GM19328 (cell line): Measurements from ENCODE around the gene HMMR.
A peak's percentile ranks its signal among the peaks of the same experiment; 100 is the strongest.

Source experiments
- ATAC-seq: cut with Tn5 transposase; IDR thresholded peaks from one replicate; pipeline ENCODE4 v1.9.1; 2021; ENCODE audit warnings: mild to moderate bottlenecking, moderate library complexity; ENCODE audit not compliant: unreplicated experiment

The HMMR gene

DNA sequence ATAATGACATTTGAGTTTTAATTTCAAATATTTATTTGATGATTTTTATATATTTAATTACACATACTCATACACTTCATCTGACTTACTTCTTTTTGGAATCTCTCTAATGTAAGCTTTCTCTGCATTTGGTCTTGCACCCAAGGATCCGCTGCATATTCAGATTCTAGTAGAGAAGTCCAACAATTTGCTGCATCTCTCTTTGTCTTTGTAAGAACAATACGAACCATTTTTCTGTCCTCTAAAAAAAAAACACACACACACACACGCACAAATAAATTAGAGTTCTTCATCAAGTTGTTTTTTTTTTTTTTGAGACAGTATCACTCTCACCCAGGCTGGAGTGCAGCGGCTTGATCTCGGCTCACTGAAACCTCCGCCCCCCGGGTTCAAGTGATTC is 3.6 kb upstream of the HMMR start:
- ATAC-seq = no peak

DNA sequence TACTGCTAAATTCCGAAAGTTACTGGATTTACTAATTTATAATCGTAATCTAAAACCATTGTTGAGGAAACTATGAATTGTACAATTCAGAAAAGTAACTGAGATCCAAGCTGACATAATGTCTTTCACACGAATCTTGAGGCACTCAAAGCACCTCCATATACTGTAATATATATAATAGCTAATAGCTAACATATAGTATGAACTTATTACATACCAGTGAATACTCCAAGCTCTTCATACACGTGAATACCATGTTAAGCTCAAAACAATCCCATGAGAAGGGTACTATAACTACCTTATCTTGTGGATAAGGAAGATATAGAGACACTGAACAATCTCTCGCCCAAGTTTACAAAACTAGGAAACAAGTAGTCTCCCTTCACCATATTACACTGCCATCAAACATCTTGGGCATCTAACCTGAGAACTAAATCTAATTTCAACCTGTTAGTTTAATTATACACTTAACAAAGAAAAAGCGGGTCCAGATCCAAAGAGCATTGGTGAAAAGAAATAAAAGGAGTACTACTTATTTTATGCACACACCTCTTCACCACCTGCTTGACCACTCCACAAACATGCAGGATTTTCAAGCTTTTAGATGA is 1.6 kb upstream of the HMMR start:
- no peak for ATAC-seq

DNA sequence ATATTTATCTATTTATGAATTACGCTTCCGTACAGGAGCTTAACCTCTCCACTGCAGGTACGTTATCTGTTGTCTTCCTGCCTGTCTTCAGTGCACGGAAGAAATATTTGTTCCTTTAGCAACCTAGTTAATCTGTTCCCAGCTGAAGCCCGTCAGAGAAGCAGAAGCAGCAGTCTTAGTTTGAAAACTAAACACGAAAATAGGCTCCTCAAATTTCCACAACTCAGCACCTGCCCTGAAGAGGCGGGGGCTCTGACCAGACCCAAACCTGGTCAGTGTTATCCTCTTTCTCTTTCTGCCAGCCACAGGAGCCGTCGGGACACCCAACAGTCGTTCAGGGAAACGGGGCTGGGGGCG is 992 bp upstream of the HMMR start:
- ATAC-seq = peak; percentile 1

DNA sequence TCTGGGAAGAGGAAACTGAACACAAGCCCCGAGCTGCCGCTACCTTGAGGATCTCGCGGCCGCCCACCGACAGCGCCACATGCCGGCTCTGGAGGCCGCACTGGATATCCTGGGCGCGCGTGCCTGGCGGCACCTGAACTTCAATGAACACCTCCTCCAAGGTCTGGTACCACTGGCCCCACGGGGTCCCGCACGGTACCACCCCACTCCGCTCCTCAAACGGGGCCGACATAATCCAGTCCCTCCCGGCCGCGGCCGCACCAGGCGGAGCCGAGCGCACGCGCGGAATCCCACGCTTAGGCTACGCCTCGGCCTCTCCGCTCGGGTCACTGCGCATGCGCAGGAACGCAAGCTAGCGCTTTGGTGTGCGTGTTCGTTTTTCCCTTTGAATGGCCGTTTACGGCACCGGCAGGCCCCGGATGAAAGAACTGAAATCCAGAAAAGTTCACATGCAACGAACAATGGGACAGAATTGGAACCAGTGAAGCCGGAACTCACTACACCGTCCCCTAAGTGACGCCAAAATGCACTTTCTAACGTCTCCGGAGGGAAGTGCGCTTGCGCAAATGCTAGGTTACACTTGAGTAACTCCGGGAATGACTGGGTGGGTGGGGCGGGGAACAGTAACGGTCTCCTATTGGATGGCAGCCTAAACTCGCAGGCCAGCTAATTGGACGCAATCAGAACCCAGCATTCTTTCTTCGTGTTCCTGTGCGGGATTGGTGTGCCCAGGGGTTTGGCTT is 442 bp upstream of the HMMR start, which contains the start of gene NUDCD2:
TSS of gene NUDCD2 (minus strand) at position 284 of the 743 bp plus-strand sequence. CDS start at position 232, 52 bp downstream.
- peak; percentile 78 for ATAC-seq

DNA sequence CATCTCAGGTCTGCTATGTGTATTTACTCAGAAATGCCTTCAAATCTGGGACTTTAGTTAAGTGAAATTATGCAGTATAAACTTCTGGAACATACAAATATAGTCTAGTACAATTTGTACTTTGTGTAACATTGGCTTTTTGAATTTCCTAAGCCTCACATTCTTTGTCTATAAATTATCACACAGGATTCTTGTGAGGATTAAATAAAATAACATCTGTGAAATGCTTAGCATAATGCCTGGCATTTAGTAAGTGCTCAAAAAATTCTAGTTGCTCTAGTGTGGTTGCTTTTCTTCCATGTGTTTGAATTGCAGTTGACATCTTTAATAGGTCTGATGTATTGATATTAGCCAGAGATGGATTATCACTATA is 2.6 kb downstream of the HMMR start:
- ATAC-seq = no peak

DNA sequence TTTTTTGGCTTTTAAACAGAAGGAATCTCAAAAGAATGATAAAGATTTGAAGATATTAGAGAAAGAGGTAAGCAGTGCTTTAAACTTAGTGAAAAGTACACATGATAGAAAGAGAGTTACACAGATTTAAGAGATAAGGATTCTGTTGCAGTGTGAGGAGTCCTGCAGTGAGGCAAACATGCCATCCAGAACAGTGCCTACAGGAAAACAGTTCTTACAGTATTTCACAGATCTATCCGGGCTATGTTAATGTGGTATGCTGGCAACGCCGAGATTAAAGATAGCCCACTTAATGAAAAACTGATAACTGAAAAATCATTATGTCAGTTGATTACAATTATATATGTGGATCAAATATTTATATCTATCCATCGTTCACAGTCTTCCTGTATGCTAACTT is 7.2 kb downstream of the HMMR start:
- ATAC-seq = no peak

DNA sequence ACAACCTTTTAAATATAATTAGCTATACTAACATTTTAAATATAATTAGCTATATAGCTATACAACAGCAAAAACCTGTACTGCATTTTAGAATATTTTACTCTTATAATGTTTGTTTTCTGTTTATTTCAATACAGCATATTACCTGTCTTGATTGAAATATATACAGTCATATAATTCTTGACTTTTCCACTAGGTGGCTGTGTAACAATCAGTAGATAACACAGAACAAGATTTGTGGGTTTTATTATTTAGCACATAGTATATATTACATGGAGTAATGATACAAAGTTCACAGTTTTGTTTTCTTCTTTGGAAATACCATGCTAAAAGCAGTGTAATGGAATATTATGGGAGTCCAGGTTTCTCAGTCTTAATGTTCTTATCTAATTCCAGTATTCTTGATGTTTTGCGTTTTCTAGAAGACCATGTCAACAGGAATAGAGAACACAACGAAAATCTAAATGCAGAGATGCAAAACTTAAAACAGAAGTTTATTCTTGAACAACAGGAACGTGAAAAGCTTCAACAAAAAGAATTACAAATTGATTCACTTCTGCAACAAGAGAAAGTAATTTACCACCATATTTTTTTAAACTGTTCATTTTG is 13.3 kb downstream of the HMMR start:
- ATAC-seq = no peak

DNA sequence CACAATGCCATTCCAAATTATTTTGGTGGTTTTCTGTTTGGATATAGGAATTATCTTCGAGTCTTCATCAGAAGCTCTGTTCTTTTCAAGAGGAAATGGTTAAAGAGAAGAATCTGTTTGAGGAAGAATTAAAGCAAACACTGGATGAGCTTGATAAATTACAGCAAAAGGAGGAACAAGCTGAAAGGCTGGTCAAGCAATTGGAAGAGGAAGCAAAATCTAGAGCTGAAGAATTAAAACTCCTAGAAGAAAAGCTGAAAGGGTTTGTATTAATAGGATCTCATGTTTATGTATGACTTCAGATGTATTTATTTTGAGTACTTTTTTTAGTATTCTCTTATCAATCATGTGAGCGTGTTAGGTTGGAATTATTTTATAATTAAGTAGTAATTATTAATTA is 15.0 kb downstream of the HMMR start:
- ATAC-seq = no peak

DNA sequence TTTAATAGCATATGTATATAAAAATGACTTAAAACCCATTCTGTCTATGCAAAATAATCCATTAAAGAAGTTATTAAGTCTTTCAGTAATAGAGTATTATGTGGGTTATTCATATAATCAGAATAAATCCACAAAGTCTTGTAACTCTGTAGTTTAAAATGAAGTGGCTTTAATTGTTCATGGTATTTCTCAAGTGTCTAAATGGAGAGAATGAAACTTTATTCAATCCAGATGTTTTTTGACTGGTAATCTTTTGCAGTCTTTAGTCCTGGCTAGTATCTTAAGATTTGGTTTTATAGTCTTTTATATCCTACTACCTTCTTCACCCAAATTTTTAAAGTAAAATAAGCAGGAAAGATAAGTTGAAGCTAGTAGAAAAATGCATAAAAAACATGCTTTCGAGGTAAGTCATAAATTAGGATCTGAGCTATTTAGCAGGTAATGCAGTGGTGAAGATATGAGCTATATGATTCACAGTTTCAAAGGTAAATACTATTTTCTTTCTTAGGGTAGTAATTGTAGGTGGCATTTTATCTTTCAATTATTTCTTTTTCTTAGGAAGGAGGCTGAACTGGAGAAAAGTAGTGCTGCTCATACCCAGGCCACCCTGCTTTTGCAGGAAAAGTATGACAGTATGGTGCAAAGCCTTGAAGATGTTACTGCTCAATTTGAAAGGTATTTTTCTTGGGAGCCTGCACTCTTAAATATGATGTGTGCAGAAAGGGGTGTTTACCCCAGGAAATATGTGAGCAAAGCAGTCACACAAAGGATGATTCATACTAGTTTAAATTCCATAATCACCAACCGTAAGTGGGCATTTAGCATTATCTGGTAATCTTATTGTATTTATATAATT is 17.9 kb downstream of the HMMR start:
- ATAC-seq = no peak

DNA sequence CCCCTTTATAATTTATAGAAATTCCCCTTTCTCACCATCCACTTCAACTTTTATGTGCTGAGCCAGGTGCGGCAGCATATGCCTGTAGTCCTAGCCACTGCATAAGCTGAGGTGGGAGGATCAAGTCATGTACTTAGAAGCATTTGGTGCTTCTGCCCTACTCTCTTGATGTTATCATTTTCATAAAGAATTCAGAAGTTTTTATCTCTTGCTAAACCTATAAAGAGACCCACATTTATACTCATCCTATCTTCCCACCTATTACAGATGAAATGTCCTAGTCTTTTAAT is 18.5 kb downstream of the HMMR start:
- ATAC-seq = no peak

DNA sequence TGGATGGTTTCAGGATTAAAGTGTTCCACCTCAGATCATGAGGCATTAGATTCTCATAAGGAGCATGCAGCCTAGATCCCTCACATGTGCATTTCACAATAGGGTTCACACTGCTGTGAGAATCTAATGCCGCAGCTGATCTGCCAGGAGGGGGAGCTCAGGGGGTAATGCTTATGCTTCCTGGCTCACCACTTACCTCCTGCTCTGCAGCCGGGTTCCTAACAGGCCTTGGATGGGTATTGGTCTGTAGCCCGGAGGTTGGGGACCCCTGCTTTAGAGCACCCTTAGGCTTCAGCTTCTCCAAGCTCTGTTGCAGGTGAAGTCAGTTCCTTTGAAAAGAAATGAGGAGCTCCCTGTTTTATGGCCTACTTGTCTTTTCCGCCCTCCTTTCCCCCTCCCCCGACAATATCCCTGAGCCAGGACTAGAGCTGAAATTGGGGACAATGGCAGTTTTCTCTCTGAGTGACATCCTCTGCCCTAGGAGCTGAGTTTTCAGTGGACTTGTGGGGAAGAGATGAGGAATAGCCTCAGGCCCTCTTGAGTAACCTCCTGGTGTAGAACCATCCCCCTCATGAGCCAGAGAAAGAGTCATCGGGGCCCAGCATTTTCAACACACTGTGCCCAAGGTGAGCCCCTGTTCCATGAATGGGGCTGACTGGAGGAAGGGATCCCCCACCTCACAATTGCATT is 28.8 kb downstream of the HMMR start:
- no peak for ATAC-seq

DNA sequence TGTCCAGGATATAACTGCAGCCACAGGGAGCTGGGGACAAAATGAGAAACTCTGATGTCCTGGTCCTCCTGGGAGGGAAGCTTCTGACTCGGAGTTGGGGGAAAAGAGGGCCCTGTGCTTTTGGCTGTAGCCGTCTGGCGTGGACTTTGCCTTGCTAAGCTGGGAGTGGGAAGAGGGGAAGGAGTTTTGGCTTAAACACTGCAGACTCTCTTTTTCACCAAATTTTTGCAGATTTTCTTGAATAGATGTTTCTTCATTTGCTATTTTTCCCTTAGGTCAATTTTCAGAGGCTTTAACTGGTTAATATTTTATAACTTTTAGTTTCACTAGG is 29.3 kb downstream of the HMMR start:
- ATAC-seq = no peak

DNA sequence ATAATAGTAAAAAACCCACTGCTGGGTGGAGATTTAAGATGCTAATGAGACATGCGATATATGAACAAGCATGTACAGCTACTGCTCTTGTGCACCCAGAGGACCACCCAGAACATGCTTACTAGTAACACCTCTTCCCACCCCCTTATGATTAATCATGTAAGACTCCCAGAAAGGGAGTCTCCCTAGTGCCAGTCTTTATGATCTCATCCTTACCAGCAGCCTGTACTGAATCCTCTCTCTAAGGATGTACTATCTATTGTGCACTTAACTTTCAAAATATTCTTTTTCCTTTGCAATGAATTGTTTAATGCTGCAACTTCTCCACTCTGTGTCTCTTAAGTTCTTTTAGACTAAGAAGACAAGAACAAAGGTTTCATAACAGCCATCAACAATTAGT is 35.9 kb downstream of the HMMR start:
- no peak for ATAC-seq

DNA sequence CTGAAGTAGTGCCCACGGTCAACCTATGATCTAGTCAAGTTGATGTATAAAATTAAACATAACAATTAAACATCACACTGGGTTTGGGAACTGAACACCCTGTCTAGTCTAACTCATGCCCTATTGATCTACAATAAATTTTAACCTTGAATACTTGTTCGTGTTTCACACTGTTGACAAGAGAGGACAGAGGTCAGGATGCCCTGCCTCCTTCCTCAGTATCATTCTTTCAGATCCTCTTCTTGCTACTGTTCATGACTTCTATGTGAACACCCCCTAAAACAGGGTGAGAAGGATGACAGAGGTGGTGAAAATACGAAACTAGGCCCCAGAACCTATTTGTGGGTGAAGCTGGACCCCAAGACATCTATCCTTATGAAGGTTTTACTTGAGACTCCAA is 36.9 kb downstream of the HMMR start:
- ATAC-seq = no peak

DNA sequence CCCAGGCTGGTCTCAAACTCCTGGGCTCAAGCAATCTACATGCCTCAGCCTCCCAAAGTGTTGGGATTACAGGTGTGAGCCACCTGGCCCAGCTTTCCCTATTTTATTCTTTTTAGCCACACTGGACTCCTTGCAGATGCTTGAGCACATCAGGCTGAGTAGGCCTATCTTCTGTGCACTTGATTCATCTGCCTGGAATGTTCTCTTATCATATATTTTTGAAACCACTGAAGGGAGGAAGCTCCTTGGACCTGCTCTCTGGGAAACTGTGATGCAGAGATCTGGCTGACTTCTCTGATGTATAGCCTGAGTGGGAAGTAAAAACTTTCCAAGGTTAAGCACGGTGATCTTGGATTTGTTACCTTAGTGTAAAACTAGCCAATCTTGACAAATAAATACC is 38.5 kb downstream of the HMMR start:
- ATAC-seq = no peak

DNA sequence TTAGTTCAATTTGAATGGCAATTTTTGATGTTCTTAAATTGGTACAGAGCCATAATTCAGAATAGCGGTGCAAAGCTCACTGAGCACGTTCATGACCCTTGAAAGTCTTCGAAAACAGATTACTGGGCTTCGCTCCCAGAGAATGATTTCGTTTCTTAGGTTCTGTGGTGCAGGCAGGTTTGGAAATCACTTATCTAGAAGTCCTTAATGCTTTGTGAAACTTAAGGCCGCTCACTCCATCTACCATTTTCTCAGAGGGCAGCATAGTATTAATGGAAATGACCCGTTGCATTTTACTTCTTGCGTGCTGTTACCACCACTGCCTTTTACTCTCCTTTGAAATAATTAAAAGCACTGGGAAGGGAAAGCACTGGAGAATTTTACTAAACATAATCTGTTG is 42.1 kb downstream of the HMMR start:
- ATAC-seq = no peak

DNA sequence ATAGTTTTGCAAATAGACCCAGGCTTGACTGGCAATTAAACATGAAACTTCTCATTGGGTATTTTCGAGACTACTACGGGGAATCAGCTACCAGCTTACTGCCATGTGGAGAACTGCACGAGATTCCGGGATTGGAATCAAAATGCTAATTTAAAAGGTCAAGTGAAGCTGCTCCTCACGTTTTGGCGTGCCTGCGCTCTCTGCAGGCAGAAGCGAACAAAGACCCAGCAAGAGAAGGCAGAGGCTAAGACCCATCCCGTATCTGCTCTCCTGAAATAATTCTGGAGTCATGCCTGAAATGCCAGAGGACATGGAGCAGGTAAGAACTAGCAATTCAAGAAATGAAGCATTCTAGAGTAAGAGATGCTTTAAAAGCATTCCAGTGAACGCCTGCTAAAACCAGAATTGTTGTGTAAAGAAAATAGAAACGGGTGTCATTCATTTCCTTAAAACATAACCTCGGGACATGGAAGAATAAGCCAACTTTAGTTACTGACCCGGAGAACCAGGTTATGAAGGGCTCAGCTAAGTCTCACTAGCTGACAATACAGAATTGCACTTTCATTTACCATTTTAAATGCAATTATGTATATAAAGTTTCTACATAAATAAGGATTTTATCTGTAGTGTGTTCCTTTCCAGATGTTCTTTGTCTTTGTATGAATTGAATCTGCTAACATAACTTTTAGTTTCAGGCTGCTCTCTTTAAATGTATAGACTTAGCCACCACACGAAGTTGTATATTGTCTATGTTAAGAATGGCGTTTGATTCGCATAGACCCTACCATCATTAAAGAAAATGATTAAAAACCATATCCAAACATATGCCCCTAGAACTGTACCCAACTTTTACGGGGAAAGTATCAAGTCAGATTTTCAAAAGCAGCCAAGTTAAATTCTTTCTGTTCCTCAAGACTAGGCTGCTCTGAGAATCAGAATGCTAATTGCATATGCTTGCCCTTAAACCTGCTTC is 43.0 kb downstream of the HMMR start:
- no peak for ATAC-seq

DNA sequence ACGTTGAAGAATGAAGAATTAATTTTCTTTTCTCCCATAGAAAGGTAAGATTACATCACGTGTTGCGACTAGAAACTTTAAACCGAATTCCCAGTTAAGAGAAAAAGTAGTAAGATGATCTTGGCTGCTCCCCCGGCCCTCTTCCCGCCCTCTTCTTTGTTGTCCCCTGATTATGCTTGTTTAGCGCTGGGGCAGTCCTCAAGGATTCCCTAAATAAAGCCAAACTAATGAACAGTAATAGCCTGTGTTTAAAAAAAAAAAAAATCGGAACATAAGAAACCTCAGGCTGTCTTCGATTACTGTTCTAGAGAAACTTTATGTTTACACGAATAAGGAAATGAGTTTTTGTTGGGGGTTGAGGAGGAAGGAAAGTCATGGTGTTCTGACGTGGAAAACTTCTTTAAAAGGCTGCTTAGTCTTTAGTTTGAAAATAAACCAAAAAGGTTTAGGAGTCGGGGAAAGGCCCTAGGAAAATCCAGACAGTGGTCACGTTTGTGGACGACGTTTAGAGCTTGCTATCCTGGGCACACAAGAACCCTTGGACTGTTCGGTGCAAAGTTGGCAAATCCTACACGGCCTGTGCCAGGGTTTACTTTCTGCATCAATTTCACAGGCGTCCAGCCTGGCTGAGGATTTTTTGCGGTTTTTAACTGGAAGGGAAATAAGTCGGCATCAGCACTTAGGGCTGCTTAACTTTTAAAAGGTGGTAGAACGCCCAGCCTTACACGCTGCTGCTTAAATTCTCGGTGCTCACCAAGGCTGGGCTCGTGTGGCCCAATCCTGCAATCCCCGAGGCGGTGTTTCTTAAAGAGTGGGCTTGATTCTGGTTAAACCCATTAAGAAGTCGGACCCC is 43.9 kb downstream of the HMMR start:
- no peak for ATAC-seq

DNA sequence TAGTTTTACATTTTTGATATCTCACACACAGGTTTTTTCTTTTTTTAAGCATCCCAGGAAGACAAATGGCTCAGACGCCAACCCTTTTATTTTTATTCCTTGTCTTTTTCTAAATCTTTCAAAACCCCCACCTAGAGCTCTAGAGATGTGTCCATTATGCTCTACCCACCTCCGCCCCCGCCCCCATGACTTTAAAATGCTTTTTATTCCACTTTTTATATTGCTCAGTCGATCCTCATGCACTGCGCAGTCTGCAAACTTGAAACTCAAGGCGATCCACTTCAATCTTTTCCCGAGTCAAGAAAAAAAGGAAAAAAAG is 44.6 kb downstream of the HMMR start:
- no peak for ATAC-seq
